Fibroblast of skin of left biceps (primary cell): ENCODE measurements around the gene RPL28.

ENCODE experiments used
- DNase-seq, 2 experiments: peaks; one replicate each; pipeline ENCODE4 v3.0.0-alpha.2; 2013; ENCODE audit warnings: low read depth in 2 of 2

Gene RPL28

GRCh38 chr19:55385724-55386492 is at the start of gene RPL28:
Gene RPL28, plus strand, starts transcription at chr19:55385932. Its CDS starts 426 bp downstream, at chr19:55386358.
- peak; percentile 93 to 95 for DNase-seq

- no peak for DNase-seq
These were observed 49.6 kb upstream of the RPL28 start for GRCh38 chr19:55336101-55336500.

- DNase-seq: peak; percentile 100
These were observed 46.4 kb upstream of the RPL28 start, which contains the start of gene KMT5C for GRCh38 chr19:55339105-55339888. Gene KMT5C, plus strand, starts transcription at chr19:55339876. Its CDS starts 2,061 bp downstream, at chr19:55341937.

GRCh38 chr19:55339889-55340783 is 45.6 kb upstream of the RPL28 start:
- no peak for DNase-seq

- DNase-seq: no peak
These were observed 45.0 kb upstream of the RPL28 start for GRCh38 chr19:55340784-55341147.

GRCh38 chr19:55341171-55341588 is 44.6 kb upstream of the RPL28 start:
- no peak for DNase-seq

GRCh38 chr19:55341595-55342531 is 43.9 kb upstream of the RPL28 start:
- no peak for DNase-seq

- no peak for DNase-seq
These were observed 41.3 kb upstream of the RPL28 start for GRCh38 chr19:55344444-55344843.

GRCh38 chr19:55345101-55345817 is 40.5 kb upstream of the RPL28 start:
- DNase-seq: no peak

GRCh38 chr19:55345818-55346724 is 39.7 kb upstream of the RPL28 start:
- DNase-seq: no peak

- DNase-seq: no peak
These were observed 38.8 kb upstream of the RPL28 start for GRCh38 chr19:55346725-55347441.

GRCh38 chr19:55347442-55348009 is 38.2 kb upstream of the RPL28 start:
- DNase-seq: no peak

- no peak for DNase-seq
These were observed 37.3 kb upstream of the RPL28 start for GRCh38 chr19:55348317-55349034.

- no peak for DNase-seq
These were observed 35.0 kb upstream of the RPL28 start for GRCh38 chr19:55350620-55351315.

GRCh38 chr19:55352040-55352439 is 33.7 kb upstream of the RPL28 start:
- no peak for DNase-seq

GRCh38 chr19:55352549-55353145 is 33.1 kb upstream of the RPL28 start:
- DNase-seq: no peak
